Stimulated activated CD4-positive, alpha-beta T cell treated with anti-CD3 and anti-CD28 coated beads, Interleukin-1b, Interleukin-23, amount 100 ng/mL, for 1 hour (primary cell): ENCODE data around the gene APEX2.
"Not testable (repeated sequence)": the region's sequence is repeated elsewhere in the genome, so short reads cannot be mapped to it uniquely, and the experiment has no call there.

ENCODE experiments used
- DNase-seq, 2 donors: peaks; one replicate each; pipeline ENCODE4 v3.0.0-alpha.2; 2020; ENCODE audit warnings: low read depth in 2 of 2

Gene APEX2

GRCh38 chrX:54999717-55000598 lies at the start of gene APEX2:
Gene APEX2 (plus strand): TSS chrX:55000363. CDS start chrX:55000423, 60 bp downstream.
- DNase-seq: peak; percentile 61 to 66

- no peak for DNase-seq
These were observed 49.3 kb upstream of the APEX2 start for GRCh38 chrX:54950730-54951375.

GRCh38 chrX:54961750-54962149 lies 38.4 kb upstream of the APEX2 start:
- no peak for DNase-seq

GRCh38 chrX:54964766-54965497 lies 35.2 kb upstream of the APEX2 start:
- DNase-seq: no peak

- no peak for DNase-seq
These were observed 22.8 kb upstream of the APEX2 start for GRCh38 chrX:54977387-54977786.

- no peak for DNase-seq
These were observed 21.7 kb upstream of the APEX2 start for GRCh38 chrX:54978448-54978847.

GRCh38 chrX:54979432-54979831 lies 20.7 kb upstream of the APEX2 start:
- no peak for DNase-seq

GRCh38 chrX:54980334-54980733 lies 19.8 kb upstream of the APEX2 start:
- DNase-seq: no peak

GRCh38 chrX:54983306-54983705 lies 16.9 kb upstream of the APEX2 start:
- not testable (repeated sequence) for DNase-seq

GRCh38 chrX:54991706-54992105 lies 8.5 kb upstream of the APEX2 start:
- no peak for DNase-seq

- DNase-seq: no peak
These were observed 7.1 kb upstream of the APEX2 start for GRCh38 chrX:54992911-54993622.

- no peak for DNase-seq
These were observed 6.1 kb upstream of the APEX2 start, which contains the start of gene PFKFB1 for GRCh38 chrX:54994099-54994498. Gene PFKFB1 (minus strand): TSS chrX:54994188. CDS start chrX:54994007, 181 bp downstream.

- DNase-seq: no peak
These were observed 5.4 kb upstream of the APEX2 start for GRCh38 chrX:54994668-54995351.

- no peak for DNase-seq
These were observed 4.5 kb upstream of the APEX2 start for GRCh38 chrX:54995621-54996020.

- no peak for DNase-seq
These were observed 4.1 kb downstream of the APEX2 start for GRCh38 chrX:55004231-55004630.

- no peak for DNase-seq
These were observed 5.1 kb downstream of the APEX2 start for GRCh38 chrX:55005256-55005655.

GRCh38 chrX:55006827-55007621 lies 6.9 kb downstream of the APEX2 start:
- DNase-seq: no peak

- no peak for DNase-seq
These were observed 7.5 kb downstream of the APEX2 start for GRCh38 chrX:55007656-55008055.

GRCh38 chrX:55008571-55009358 lies 8.6 kb downstream of the APEX2 start:
- DNase-seq: no peak
